Spleen (tissue), 7 donors: ENCODE measurements around the gene OXCT1.

Experiments
- POLR2A ChIP-seq, 3 donors: fragments of 450-650 bp; IDR thresholded peaks; one replicate each; pipeline ENCODE4 v1.5.1; 2017; ENCODE audit warnings: antibody characterized with exemption in 3 of 3, mild to moderate bottlenecking in 1 of 3
- POLR2AphosphoS5 ChIP-seq, 3 donors: sonication (generic); formaldehyde crosslinking; IDR thresholded peaks; one replicate each; pipeline ENCODE4 v1.5.1; 2017; ENCODE audit warnings: antibody characterized with exemption in 3 of 3
- TF ChIP-seq, protein P1 (sequence below), 11 experiments: fragments of 200-600 bp in 7 of 11; fragments of 450-650 bp in 4 of 11; sonication (generic) in 4 of 11; IDR thresholded peaks in 8 of 11; conservative IDR thresholded peaks in 3 of 11; 1 replicate in 7 of 11; 2 replicates in 4 of 11; pipeline versions ENCODE4 v1.4.0 to v1.8.0; 2016 to 2021; ENCODE audit warnings: antibody characterized with exemption in 11 of 11, inconsistent platforms in 4 of 11, mild to moderate bottlenecking in 1 of 11
- donor health status: DM: no; HTN: no; CAD: no; lungs with moderate emphysema.
- donor health status: DM: no; HTN: no; CAD: no.
- donor health status: DM: no; HTN: no; CAD: no.

GRCh38 chr5:41869151-41869723 is 988 bp downstream of the OXCT1 start:
- TF ChIP-seq, protein P1, sequence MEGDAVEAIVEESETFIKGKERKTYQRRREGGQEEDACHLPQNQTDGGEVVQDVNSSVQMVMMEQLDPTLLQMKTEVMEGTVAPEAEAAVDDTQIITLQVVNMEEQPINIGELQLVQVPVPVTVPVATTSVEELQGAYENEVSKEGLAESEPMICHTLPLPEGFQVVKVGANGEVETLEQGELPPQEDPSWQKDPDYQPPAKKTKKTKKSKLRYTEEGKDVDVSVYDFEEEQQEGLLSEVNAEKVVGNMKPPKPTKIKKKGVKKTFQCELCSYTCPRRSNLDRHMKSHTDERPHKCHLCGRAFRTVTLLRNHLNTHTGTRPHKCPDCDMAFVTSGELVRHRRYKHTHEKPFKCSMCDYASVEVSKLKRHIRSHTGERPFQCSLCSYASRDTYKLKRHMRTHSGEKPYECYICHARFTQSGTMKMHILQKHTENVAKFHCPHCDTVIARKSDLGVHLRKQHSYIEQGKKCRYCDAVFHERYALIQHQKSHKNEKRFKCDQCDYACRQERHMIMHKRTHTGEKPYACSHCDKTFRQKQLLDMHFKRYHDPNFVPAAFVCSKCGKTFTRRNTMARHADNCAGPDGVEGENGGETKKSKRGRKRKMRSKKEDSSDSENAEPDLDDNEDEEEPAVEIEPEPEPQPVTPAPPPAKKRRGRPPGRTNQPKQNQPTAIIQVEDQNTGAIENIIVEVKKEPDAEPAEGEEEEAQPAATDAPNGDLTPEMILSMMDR (IDR thresholded peaks at IDR 0.05 in 8 of 11, conservative IDR thresholded peaks at IDR 0.05 in 3 of 11): no peak
- TF ChIP-seq POLR2AphosphoS5 (IDR thresholded peaks at IDR 0.05) (no peak), POLR2A (IDR thresholded peaks at IDR 0.05) (no peak)
